Mucosa of descending colon (tissue), 3 donors: ENCODE data around the gene NUDT17. TPM values are rescaled to one million over a fixed set of nuclear protein-coding genes. Genes with fewer than 3 reads are reported as not detected.
"Not testable (repeated sequence)": the region's sequence is repeated elsewhere in the genome, so short reads cannot be mapped to it uniquely, and the experiment has no call there.

Experiments used
- ATAC-seq: fragments of 200-7000 bp; cut with Tn5 transposase; one replicate; pipeline ENCODE4 v1.9.1; 2020; ENCODE audit warnings: mild to moderate bottlenecking, moderate library complexity
- DNase-seq, 3 donors: peaks; one replicate each; pipeline ENCODE4 v3.0.0-alpha.2; 2020
- H3K36me3 ChIP-seq: fragments of 200-600 bp; one replicate; pipeline ENCODE4 v1.8.0; 2021; ENCODE audit warnings: low read depth, mild to moderate bottlenecking
- H3K4me1 ChIP-seq: fragments of 200-600 bp; one replicate; pipeline ENCODE4 v1.8.0; 2021; ENCODE audit warnings: low read depth, mild to moderate bottlenecking
- H3K4me3 ChIP-seq: fragments of 200-600 bp; one replicate; pipeline ENCODE4 v1.8.0; 2021; ENCODE audit warnings: mild to moderate bottlenecking
- H3K9me3 ChIP-seq: fragments of 200-600 bp; one replicate; pipeline ENCODE4 v1.8.0; 2021; ENCODE audit warnings: mild to moderate bottlenecking
- intact Hi-C, 2 donors: fragments of 100-400 bp; cut with DNase I in 1 of 2; cut with micrococcal nuclease in 1 of 2; formaldehyde crosslinking; loops; one replicate each; pipeline versions ENCODE4 v1.11.0 to v1.11.1; 2022; cut with DNase I, micrococcal nuclease
- total RNA-seq, 3 donors: library from RNA; stranded (reverse); fragmentation: NEBNext Ultra II Directional in 2 of 3; extraction: Animal tissue kit (Norgen Biotek cat#: 25700) in 2 of 3; gene quantifications; one replicate each; pipeline versions ENCODE4 v1.2.1 to v1.2.4, GENCODE V29; 2021 to 2023
- TF ChIP-seq, protein P1 (sequence below): fragments of 200-600 bp; IDR thresholded peaks from one replicate; pipeline ENCODE4 v1.8.0; 2022; ENCODE audit warnings: antibody characterized with exemption, mild to moderate bottlenecking
- donor health status: DM: no; HTN: no; CAD: no; lungs with moderate emphysema.
- donor health status: DM: no; HTN: no; CAD: no.
- donor health status: DM: no; HTN: yes; CAD: no.

The NUDT17 gene
- total RNA-seq, 3 donors from 2014 or later: 1.1 to 2.5 (median 1.3) TPM

DNA sequence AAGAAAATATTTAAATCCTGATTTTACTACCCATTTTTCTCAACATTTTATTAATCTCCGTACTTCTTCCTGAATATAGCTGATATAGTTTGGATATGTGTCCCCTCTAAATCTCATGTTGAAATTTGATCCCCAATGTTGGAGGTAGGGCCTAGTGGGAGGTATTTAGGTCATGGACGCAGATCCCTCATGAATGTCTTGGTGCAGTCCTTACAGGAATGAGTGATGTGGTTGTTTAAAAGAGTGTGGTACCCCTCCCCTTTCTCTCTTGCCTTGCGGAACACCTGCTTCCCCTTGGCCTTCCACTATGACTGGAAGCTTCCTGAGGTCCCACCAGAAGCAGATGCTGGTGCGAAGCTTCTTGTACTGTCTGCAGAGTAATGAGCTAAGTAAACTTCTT is 39.0 kb upstream of the NUDT17 start:
- ATAC-seq (no peak), DNase-seq (no peak)
- Histone ChIP-seq H3K36me3 (no peaks in the 10 kb centered on the region), H3K4me1 (no peaks in the 10 kb centered on the region), H3K4me3 (no peak overlapping the region), H3K9me3 (no peaks in the 10 kb centered on the region)
- intact Hi-C loops: no loop called here
- TF ChIP-seq, protein P1, sequence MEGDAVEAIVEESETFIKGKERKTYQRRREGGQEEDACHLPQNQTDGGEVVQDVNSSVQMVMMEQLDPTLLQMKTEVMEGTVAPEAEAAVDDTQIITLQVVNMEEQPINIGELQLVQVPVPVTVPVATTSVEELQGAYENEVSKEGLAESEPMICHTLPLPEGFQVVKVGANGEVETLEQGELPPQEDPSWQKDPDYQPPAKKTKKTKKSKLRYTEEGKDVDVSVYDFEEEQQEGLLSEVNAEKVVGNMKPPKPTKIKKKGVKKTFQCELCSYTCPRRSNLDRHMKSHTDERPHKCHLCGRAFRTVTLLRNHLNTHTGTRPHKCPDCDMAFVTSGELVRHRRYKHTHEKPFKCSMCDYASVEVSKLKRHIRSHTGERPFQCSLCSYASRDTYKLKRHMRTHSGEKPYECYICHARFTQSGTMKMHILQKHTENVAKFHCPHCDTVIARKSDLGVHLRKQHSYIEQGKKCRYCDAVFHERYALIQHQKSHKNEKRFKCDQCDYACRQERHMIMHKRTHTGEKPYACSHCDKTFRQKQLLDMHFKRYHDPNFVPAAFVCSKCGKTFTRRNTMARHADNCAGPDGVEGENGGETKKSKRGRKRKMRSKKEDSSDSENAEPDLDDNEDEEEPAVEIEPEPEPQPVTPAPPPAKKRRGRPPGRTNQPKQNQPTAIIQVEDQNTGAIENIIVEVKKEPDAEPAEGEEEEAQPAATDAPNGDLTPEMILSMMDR: no peak

DNA sequence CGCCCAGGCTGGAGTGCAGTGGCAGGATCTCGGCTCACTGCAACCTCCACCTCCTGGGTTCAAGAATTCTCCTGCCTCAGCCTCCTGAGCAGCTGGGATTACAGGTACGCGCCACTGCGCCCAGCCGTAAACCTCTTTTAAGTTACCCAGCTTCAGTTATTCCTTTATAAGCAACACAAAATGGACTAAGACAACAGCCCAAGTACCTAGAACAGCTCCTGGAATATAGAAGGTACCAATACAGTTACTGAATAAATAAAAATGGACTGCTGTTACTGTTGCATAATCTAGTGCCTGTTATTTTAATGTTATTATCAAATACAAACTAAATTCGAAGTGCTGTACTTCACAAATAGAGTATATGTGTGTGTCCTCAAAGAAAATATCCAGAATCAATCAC is 38.6 kb upstream of the NUDT17 start:
- no peak for ATAC-seq
- TF ChIP-seq, protein P1: no peak
- H3K4me1 ChIP-seq: no peaks in the 10 kb centered on the region

DNA sequence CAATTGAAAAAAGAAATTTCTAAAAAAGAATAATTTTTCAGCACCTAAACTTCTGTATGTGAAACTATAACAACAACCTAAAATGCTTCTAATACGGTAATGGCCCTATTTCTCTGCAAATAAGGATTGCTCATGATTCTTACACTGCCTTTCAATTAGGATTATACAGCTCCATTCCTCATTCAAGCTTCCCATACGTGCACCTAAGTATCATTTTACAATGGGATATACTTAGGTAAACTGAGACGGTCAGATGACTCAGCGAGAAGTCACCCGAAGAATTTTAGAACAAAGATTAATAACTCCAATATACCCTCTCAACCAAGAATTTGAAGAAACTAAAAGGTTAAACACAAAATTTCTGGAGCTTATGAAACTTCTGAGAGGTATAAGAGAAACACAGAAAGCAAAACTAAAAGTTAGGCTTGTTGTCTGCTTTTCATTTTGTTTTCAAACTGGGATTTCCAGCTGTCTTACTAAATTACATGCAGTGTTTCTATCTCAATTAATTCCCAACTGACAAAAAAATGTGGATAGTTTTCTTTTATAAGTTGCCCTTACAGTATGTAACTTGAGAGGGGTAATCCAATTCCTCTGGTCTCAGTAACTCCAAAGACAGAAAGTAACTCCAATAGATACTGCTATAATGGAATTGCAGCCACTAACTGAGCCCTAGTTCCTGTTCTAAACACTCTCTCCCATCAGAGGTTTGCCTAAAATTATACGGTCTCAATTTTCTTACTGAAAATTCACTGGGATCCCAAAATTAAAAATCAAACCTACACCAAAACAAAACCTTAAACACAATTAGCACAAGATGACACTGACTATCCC is 32.2 kb upstream of the NUDT17 start:
- H3K9me3 ChIP-seq, ATAC-seq, intact Hi-C loops, H3K4me3 ChIP-seq, H3K36me3 ChIP-seq, DNase-seq, H3K4me1 ChIP-seq: not testable (repeated sequence)

More for the DNA sequence above, 38.6 kb upstream of the NUDT17 start:
- H3K9me3 ChIP-seq: no peaks in the 10 kb centered on the region
- no peaks in the 10 kb centered on the region for H3K36me3 ChIP-seq
- H3K4me3 ChIP-seq: no peak overlapping the region
- DNase-seq: no peak
- intact Hi-C loops: no loop called here

DNA sequence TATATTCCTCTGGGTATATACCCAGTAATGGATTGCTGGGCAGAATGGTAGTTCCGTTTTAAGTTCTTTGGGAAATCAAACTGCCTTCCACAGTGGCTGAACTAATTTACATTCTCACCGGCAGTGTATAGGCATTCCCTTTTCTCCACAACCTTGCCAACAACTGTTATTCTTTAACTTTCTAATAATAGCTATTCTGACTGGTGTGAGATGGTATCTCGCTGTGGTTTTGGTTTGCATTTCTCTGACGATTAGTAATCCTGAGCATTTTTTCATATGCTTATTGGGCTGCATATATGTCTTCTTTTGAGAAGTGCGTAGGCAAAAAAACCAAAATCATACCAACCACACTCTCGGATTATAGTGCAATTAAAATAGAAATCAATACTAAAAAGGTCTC is 27.3 kb upstream of the NUDT17 start:
- DNase-seq, H3K9me3 ChIP-seq, H3K4me1 ChIP-seq, H3K4me3 ChIP-seq, H3K36me3 ChIP-seq, intact Hi-C loops, ATAC-seq: not testable (repeated sequence)

DNA sequence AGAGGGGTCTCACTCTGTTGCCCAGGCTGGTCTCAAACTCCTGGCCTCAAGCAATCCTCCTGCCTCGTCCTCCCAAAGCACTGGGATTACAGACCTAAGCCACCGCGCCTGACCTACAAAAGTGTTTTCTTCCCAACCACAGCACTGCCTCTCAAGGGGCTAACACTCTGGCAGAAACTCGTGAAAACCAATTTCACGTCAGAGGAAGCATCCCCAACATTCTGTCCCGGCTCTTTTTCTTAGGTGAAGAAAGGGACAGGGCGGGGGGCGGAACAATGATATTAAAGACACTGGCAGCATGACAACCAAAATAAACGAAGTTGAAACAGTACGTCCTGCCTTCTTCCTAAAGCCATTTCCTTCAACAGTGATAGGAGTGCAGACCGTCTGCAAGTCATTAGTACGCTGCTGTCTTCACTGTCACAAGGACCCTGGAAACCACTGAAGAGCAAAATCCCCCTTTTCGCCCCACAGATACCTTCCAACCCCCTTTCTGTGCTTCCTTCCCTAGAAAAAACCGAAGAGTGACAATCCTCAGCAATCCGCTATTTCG is 22.6 kb upstream of the NUDT17 start:
- intact Hi-C loops, H3K36me3 ChIP-seq, H3K4me3 ChIP-seq, H3K9me3 ChIP-seq, H3K4me1 ChIP-seq, DNase-seq, ATAC-seq: not testable (repeated sequence)

DNA sequence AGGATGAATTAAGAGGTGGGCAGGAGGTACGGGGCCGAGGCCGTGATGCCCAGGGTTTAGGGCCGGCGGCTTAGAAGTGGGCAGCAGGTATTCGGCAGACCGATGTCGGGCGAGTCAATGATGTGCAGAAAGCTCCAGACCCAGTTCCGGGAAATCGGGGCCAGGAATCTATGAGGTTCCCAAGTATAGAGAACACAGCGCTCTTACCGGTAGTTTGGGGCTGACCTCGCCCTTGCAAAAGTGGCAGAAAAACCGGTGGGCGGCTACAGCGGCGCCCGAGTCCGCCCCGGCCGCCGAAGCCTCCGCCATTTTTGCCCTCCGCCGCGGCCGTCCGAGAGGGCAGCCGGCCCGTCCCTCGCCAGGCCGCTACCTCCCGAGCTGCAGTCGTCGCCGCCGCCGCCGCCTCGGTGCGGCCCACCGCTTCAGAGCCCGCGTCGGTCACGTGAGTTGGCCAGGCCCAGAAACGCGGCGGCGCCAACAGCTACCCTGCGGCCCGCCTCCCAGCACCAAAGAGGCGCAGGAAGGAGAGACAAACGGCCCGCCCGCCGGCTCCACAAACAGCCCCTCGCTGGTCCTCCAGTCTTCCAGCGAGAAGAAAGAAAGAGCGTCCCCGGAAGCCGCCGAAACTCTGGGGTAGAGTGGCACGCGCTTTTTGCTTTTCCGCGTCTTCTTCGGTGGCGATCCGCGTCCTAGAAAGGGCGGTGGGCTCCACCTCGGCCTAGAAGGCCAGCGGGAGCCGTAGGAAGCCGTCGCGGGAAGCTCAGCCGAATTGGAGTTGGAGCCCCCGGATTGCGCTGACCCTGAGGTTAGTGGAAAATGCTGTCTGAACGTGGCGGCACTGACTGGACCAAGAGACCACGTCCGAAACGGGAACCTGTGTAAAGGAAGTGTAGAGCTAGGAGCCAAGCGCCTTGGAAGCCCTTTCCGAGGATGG is 21.6 kb upstream of the NUDT17 start, which contains the start of the genes POLR3C and RNF115:
Gene POLR3C (plus strand): TSS at position 636 of the 934 bp plus-strand sequence. CDS start 1,577 bp downstream, outside the sequence.
Gene RNF115 (minus strand): TSS at position 531 of the 934 bp plus-strand sequence. CDS start 222 bp downstream, at position 309.
- peaks cover 5% of the 10 kb centered on the region for H3K36me3 ChIP-seq
- intact Hi-C loops: no loop called here
- peak; percentile 97 for ATAC-seq
- H3K4me3 ChIP-seq: peak within 1 kb of the TSS; percentile 65
- H3K4me1 ChIP-seq: peaks cover 6% of the 10 kb centered on the region
- DNase-seq: peak; percentile 91 to 94 (median 92)
- TF ChIP-seq, protein P1: no peak
- H3K9me3 ChIP-seq: no peaks in the 10 kb centered on the region
